ENCODE measurements around the gene PACS2.
A peak's percentile ranks its signal among the peaks of the same experiment; 100 is the strongest.
"Not testable (repeated sequence)": the region's sequence is repeated elsewhere in the genome, so short reads cannot be mapped to it uniquely, and the experiment has no call there.

The PACS2 gene

DNA sequence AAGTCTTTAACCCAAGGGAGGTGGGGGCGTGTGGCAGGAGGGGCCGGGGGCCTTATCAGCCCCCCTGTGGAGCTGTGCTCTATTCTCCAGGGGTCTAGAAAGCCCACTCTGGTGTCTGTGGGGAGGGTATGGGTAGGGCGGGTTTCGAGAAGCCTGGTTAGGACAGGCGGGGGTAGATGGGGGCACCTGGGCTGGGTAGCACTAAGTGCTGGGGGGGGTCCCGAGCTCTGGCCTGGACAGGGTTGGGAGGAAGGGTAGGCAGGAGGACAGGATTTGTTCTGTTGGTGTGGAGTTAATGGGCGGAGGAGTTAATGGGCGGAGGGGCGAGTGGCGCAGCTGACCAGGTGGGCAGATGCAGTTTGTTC, 2.0 kb downstream of the PACS2 start:
- DNase-seq: no peak

DNA sequence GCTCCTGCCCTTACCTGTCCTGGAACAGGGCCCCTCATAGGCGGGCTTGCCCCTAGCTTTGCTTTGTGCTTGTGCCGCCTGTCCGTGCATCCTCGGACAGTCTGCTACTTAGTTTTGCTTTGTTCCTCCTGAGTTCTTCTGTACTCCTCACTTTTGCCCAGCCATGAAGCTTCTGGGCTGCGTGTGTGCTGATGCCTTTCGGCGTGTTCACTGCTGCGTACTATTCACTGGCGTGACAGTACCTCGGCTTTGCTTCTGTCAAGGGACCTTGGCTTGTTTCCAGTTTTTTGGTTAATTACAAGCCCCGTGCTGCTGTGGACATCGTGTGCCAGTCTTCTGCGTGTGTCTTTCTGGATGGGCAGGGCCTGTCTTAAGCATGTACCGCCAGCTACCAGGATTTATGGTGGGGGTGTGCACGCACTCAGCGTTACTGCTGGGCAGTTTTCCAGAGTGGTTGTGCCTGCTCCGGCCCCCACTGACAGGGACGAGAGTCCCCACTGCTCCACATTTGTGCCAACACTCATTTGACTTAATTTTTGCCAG, 2.5 kb downstream of the PACS2 start:
- DNase-seq: peak; percentile 34

DNA sequence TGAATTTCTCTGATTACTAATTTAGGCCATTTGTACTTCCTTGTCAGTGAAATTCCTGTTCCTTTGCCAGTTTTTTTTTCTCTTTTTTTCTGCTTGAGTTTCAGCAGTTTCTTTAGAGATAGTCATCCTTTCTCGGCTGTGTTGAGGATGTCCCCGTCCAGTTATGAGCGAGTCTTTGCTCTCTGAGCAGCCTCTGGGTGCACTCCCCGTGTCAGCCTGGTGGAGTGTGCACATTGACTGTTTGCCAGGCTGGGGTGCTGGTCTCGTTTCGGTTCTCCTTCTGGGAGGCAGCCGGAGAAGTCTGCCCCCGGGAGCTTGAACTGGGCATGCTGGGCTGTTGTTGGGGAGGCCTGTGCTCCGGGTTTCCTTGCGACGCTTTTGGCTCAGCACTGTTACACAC, 3.0 kb downstream of the PACS2 start:
- DNase-seq: no peak

DNA sequence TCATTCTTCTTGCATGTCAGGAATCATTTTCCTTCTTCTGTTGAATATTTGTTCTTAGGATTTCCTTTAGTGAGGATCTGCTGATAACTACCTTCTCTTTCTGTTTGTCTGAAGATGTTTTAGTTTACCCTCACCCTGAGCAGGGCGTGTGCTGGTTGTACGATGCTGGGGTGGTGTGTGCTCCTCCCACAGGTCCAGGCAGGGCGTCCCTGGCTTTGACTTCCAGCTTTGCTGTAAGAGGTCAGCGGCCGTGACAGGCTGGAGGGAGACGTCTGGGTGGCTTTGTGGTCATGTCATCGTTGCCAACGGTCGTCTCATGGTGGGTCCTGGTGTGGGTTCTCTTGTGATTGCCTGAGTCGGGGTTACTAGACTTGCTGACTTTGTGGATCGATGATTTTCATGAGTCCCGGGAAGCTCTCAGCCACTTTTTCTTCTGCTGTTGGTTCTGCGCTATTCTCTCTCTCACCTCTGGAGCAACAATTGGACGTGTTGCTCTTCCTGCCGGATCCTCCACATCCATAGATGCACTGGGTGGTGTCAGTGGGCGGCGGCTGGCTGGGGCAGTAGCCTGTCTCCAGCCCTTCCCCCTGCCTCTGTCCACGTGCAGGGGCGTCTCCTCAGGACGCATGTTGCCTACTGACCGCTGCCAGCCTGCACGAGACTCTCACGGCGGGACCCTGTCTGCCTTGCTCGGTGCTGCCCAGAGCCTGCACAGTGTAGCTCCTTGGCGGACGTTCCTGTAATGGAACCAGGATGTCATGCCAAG, 8.4 kb downstream of the PACS2 start:
- DNase-seq: peak; percentile 58

DNA sequence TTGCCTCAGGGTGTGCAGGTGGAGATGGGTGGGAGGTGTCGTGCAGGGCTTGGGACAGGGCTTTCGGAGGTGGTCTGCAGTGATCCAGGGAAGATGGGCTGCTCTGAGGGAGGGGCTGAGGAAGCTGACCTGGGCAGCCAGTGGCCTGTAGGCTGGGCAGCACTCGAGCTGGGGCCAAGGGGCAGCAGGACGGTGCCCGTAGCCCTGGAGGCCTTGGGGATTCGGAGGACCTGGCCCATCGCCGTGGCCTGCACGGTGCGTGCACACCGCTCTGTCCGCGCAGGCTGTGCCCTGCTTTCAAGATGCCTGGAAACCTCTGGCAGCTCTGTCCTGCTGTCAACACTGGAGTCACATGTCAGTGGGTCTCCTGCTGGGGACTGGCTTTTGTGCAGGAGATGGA, 9.1 kb downstream of the PACS2 start:
- peak; percentile 57 for DNase-seq

DNA sequence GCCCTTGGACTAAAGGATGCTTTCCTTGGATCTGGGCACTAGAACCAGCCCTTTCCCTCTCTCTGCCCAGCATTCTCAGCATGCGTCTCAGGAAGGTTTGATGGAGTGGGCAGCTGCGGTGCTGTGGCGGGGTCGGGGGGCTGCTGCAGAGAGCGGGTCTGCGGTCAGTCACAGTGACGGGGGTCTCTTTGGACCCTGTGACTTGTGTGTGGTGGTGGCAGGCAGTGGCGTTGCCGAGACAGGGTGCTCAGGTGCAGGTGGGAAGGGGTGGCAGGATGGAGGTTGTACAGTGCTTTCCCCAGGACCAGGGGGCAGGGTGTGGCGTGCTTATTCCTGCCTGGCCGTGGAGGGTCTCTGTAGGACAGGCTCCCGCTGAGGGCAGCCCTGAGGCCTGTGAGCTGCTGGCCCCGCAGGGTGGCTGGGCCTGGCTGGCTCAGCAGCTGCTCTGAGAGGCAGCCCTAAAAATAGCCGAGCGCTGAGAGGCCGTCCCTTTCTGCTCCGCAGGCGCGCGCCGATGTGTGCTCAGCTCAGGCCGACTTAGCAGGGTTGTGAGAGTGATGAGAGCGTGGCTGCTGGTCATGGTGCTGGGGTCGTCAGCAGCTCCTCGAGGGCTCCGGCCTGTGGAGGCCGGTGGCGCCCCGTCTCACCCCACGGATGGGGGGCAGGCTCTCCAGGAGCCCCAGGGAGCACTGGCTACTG, 9.7 kb downstream of the PACS2 start:
- peak; percentile 60 for DNase-seq

DNA sequence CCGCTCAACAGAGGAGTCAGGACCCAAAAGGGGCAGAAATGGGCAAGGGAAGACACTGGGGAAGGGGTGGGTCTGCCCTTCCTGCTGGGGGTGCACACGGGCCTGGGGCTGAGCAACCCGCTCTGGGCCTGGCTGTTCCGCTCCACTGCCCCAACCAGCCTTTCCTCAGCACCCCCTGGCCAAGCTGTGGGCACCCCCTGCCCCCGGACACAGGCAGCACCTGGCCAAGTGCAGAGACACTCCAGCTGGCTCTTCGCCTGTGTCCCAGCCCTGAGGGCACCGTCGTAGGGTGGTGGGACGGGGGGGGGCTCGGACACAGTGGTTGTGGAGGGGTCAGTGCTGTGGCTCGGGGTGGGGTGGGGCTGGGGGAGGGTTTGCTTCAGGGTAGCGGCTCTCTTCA, 10.3 kb downstream of the PACS2 start:
- DNase-seq: no peak

DNA sequence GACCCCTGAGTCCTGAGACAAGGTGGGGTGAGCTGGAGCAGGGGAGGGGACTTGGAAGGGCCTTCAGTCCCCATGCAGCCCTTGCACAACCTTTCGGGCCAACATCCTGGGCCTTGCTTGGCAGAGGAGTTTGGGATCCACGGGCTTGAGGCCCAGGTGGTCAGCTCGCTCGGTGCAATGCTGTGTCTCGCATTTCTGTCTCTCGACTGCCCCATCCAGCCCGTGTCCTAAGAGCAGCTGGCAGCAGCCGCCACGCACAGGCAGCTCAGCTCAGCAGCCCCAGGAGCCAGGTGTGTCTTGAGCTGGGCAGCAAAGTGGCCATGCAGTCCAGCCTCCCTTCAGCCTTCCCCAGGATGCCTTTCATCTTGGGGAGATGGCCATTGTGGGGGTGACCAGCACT, 10.8 kb downstream of the PACS2 start:
- no peak for DNase-seq

DNA sequence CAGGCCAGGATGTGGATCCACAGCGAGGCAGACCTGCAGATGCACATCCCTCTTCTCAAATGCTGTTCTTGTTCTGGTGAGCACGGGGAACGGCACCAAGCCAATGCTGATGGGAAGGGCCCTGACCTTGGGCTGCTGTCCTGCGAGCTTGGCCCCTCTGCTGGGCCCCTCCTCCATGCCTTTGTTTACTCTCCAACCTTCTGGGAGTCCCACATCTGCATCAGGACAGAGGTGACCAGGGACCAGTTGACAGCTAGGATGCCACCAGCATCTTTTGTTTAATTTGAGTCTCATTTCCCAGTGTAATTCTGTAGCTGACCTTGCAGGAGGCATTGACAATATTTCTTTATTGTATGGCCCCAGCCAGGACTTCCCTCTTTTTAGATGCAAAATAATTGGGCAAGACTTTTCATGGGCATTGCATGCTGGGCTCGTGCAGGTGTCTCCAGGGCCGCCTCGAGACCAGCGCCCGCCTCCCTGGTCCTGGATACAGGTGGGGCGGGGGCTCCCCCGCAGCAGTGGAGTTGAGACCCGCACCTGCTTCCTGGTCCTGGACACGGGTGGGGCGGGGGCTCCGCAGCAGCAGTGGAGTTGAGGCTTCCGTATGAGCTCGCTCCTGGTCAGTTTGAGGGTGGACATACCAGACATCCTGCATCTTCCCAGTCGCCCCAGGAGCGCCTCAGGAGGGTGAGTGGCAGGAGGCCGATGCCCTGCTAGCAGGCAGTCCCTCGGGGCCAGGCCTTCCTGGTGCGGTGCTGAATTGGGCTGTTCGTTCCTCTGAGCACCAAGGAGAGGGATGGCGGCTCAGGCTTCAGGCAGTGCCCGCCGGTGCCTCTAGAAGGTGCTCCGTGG, 11.4 kb downstream of the PACS2 start:
- no peak for DNase-seq

DNA sequence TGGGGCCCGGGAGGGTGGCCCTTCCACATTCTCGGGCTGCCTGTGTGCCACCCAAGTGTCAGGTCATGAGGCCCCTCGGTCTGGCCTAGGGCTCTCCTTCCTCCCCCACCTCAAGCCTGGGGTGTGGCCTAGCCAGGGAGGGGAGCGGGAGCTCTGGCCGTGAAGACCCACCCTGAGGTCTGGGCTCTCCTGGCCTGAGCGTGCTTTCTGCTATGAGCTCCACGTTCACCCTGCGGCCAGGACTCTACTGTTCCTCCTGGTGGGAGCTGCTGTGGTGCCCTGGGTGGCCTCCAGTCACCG, 12.0 kb downstream of the PACS2 start:
- no peak for DNase-seq

DNA sequence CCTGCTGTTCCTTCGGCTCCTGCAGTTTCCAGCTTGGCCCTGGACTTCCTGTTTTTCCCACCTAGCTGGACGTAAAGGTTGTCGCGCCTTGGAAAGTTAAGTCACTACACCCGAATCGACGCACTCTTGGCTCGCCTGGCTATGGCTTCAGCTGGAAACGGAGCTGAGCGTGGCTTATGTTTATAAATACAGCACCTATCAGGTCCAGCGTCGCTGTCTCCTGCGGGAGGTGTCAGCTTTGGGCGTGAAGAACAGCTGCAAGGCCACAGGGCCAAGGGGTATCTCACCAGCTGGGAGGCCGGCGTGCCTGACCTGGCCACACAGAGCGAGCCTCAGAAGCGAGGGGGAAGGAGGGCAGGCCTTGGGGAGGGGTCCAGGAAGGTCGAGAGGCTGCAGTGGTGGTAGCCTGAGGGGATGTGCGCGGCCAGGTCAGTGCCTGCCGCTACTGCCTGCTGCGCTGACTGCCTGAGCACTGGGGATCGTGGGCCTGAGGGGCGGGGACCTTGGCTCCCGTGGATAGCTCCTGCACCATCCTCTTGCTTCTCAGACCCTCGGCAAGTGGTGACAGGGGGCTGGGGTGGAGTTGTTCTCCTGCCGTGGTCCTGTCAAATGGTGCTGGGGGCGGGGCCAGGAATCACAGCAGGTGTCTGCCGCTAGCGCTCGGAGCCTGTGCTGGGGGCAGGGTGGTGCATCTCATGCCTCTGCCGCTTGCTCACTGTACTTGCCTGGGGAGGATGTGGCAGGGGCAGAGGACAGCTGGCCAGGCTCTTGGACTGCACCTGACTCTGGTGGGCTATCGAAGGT, 12.5 kb downstream of the PACS2 start:
- DNase-seq: no peak

DNA sequence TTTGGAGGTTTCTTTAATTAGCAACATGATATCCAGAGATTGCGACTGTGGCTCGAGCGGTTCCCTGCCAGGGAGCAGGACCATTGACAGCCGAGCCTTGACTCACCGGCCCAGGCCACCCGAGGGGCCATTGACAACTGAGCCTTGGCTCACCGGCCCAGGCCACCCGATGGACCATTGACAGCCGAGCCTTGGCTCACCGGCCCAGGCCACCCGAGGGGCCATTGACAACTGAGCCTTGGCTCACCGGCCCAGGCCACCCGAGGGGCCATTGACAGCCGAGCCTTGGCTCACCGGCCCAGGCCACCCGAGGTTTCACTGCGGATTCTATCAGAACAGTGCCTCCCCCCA, 13.1 kb downstream of the PACS2 start:
- not testable (repeated sequence) for DNase-seq

DNA sequence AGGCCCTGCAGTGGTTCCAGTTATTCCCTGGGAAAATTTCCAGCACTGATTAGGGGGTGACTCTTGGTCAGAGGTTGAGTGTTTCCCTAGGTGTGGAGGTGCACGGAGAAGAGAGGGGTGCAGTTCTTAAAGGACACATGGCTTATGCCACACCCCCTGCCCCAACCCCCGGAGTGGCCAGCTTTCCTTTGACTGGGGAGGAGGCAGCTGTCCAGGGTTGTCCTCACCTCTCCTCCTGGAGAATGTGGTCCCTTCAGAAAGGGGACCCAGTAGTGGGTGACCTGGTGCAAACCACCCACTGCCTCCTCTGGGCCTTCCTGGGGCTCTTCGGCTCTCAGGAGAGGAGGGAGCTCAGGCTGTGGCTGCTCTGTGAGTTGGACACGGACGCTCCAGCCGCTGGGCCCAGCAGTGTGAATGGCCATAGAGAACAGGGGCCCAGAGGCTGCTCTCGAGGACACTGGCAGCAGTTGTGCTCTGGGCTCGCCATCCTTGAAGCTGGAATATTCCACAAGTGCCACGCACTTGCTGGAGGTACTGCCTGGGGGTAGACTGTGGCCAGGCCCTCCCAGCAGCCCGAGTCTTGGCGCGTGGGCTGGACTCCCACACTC, 13.6 kb downstream of the PACS2 start:
- no peak for DNase-seq

DNA sequence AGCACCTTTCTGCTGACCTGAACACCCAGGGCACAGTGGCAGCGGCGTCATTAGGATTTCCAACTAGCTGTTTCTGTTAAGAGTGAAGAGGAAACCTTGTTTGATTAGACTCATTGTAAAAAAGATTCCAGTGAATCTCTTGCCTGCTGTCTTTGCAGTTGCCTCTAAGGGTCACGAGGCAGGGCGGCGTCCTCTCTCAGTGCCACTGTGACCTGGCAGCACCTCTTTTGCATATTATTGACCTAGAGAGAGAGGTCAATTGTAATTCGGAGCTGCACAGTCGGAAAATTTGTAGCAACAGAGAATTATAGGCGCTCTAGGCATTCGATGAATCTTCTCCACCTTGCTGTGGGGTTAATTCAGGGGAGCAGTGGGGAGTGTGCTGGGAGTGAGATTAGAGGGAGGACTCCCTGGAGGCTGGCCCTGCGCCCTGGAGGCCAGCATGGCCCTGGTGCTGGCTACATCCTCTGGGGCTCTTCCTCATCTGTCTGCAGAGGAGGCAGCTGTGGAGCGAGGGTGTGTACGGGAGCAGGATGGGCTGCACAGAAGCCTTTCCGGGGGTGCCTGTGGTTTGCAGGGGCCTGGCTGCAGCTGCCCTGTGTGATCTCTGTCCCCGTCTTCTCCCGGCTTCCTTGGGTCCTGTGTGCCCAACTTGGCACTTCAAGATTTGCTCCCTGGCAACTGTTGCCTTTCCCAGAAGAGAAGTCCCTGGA, 14.3 kb downstream of the PACS2 start:
- DNase-seq: no peak

DNA sequence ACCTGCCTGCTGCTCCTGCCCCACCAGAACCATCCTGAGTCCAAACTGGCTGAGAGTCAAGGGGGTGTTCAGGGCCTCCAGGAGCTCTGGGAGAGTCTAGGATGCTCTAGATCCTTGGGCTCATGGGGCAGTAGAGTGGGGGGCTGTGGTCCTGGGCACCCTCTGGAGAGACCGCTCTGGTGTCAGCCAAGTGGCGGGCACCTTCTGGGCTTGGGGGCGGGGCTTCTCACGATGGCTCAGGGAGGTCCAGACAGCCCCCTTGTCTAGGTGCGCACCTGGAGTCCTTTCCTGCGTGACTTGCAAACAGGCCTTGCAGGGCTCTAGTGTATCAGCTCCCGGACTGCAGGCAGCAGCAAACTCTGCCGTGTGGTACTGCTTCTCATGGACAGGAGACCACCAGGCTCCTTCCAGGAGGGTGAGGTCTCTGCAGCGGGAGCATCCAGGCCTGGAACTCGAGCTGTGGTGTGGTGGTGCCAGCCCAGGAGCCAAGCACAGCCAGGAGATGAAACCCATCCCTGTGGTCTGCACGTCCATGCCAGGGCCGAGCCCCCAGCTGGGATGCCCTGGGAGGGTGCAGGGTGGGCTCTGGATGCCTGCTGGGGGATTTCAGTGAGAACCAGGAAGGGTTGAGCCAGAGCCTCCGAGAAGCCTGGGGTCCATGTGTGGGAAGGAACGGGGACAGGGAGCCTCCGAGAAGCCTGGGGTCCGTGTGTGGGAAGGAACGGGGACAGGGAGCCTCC, 15.0 kb downstream of the PACS2 start:
- no peak for DNase-seq

DNA sequence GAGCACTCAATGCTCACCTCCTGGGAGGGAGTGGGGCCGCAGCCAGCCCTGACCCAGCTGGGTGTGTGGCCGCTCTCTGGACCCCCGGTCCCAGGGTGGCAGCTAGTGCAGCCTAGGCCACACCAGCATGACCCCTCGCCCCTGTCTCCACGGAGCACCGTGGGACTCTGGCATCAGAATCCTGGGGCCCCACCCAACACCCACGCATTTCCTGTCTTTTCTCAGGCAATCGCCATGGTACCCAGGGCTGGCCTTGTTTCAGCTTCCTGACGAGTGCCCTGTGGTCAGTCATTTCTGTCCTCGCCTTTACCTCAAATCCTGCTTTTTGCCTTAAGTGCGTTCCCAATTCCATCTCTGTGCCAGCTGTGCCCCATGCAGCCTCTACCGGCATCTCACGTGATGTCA, 15.9 kb downstream of the PACS2 start:
- DNase-seq: no peak

DNA sequence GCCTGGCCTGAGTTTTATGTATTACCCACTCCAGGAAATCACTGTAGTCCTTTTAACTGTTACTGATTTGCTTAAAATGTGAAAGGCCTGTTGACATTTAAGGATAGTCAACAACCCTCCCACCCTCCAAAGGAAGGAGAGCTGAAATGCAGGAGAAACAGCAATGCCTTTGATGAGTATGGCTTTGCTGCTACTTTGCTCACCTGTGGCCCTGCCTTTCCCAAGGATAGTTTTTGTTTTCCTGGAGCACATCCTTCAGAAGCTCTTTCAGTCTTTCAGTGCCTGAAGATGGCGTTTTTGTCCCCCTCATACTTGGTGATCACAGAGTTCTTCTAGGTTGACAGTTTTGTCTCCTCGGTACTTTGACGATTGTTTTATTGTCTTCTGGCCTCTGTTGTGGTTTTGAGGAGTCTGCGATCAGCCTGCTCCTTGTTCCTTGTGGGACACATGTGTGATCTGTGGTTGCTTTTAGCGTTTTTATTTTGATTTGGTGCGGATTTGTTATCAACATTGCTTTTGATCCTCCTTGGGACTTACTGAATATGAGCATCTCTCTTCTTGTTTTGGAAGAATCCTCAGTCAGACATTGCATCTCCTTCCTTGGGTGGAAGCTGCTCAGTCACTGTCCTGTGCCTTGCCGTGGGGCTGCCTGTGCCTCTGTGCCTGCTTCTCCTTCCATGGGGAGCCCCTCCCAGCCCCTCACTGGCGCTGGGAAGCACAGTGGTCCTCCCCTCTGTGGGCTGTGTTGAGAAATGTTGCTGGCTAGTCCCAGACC, 17.2 kb downstream of the PACS2 start:
- no peak for DNase-seq

DNA sequence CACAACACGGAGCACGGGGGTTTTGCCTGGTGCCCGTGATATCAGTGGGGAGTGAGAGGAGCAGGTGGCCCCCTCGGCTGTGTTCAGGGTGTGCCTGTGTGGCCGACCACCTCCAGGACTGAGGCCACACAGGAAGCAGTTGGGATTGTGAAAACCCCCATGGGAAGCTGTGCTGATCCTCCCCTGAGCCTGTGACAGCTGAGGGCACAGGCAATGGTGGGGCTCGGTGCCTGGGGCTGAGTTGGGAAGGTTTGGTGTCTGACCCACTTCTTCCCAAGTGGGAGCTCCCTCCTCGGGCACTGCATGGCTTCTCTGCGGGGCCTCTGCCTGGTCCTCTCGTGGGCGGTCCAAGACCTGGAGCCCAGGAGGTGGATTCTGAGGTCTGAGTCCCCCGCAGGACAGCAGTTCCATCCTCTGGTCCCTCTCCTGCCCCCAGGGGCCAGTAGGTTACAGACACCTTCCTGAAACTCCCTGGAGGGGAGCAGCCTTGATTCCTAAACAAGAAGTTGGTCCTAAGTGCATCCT, 17.9 kb downstream of the PACS2 start:
- no peak for DNase-seq

DNA sequence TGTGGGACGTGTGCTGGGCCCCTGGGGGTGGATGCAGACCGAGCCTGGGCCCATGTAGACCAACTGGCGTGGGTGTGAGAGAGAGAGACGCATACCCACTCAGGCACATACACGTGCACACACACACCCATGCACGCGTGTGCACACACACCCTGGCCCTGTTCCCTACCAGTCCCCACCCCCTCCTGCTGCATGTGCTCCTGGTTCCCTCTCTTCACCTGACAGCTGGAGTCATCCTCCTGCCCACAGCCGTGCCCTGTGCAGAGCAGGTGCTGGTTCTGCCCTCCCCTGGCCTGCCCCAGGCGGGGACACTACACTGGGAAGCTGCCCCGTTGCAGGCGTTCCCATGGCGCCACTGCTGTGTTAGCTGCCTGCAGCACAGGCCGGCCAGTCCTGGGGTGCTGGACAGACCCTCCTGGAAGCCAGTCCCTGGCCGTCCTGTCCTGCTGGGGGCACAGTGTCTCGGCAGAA, 18.5 kb downstream of the PACS2 start:
- DNase-seq: no peak

Data from DMS79 treated with DMSO at 0.1 percent for 48 hours (cell line).